NCI-H748 (cell line): ENCODE results near the gene CDS2.

ENCODE experiments used
- DNase-seq: peaks from one replicate; lab custom pipeline; 2025; ENCODE audit not compliant: unreplicated experiment; lab: John Stamatoyannopoulos, UW

Gene CDS2

GRCh38 chr20:5207138-5207537, 80.3 kb downstream of the CDS2 start:
- no peak for DNase-seq

GRCh38 chr20:5211803-5212714, 85.3 kb downstream of the CDS2 start:
- no peak for DNase-seq

- DNase-seq: no peak
Observed at GRCh38 chr20:5212907-5213487, 86.2 kb downstream of the CDS2 start.

GRCh38 chr20:5214826-5215225, 88.0 kb downstream of the CDS2 start:
- DNase-seq: no peak

GRCh38 chr20:5215672-5216304, 89.0 kb downstream of the CDS2 start:
- no peak for DNase-seq

- DNase-seq: no peak
Observed at GRCh38 chr20:5216663-5217062, 89.9 kb downstream of the CDS2 start.

GRCh38 chr20:5217616-5218015, 90.8 kb downstream of the CDS2 start:
- DNase-seq: no peak

GRCh38 chr20:5220321-5221060, 93.7 kb downstream of the CDS2 start:
- no peak for DNase-seq

- DNase-seq: no peak
Observed at GRCh38 chr20:5221061-5221430, 94.2 kb downstream of the CDS2 start.

GRCh38 chr20:5222919-5223634, 96.3 kb downstream of the CDS2 start:
- peak; percentile 75 for DNase-seq

- DNase-seq: no peak
Observed at GRCh38 chr20:5230544-5230943, 103.7 kb downstream of the CDS2 start.

GRCh38 chr20:5234158-5234557, 107.3 kb downstream of the CDS2 start:
- DNase-seq: peak; percentile 80

- DNase-seq: no peak
Observed at GRCh38 chr20:5234978-5235377, 108.2 kb downstream of the CDS2 start.
